Measurements from ENCODE around the gene CATSPER3. TPM values are rescaled to one million over a fixed set of nuclear protein-coding genes. Genes with fewer than 3 reads are reported as not detected.

The CATSPER3 gene
- total and polyA plus RNA-seq, 2 donors (not counting 1 experiment from before 2014, with no cell fraction given) = 0.12 to 0.17 TPM

DNA sequence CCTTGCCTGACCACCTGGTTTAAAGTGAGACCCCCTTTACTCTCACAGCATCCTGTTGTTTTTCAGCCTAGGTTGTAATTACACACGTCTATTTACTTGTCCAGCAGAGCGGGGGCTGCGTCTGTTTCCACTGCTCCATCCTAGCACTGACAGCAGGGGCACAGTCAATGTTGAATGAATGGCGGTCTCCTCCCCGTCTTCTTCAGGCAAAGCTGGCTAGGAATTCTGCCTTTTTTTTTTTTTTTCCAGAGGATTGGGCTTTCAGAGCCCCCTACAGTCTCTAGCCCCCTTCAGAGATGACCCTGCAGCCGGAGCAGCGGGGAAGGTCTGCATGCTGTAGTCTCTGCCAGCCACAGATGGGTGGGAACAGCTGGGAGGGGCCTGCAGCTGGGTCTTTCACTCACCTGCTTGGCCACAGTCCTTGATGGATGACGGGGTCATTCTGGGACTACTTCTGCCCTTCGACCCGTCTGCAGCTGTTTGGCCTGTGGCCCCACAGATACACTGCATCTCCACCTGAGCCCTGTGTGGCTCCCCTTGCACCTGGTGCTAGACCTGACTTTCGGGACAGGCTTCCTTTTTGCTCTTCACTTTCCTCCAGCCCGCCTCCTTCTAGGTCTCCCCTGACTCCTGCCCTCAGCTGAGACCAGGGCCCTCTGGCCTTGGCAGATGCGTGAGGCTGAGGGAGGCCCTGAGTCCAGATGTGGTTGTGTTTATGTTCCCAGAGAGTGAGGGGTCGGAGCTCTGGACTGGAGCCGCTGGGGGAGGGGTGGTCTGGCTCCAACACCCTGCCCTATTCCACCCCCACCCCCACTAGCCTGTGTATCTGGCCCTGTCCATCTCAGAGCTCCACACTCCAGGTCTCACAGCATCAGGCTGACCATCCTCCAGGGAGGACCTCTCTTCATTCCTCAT, 58.3 kb downstream of the CATSPER3 start:
- Histone ChIP-seq H3K9ac (ENCODE audit: insufficient read depth, low read length) (no peak overlapping the region), H3K4me3 (replicated peaks in 1 of 4; ENCODE audit: control extremely low read depth in 1 of 4, insufficient read depth in 1 of 4, low read depth in 3 of 4, low read length in 4 of 4) (no peak overlapping the region), H3K4me2 (ENCODE audit: extremely low read depth, insufficient read depth, low read length) (no peak overlapping the region), H3K9me3 (ENCODE audit: control insufficient read depth, insufficient read depth, low read depth, low read length) (no peaks in the 10 kb centered on the region), H3K36me3 (ENCODE audit: control insufficient read depth, insufficient read depth, low read length) (no peaks in the 10 kb centered on the region), H3K27ac (ENCODE audit: insufficient read depth, low read length) (no peak overlapping the region), H3K4me1 (ENCODE audit: control insufficient read depth, extremely low read depth, insufficient read depth, low read length) (no peaks in the 10 kb centered on the region), H3K27me3 (ENCODE audit: control insufficient read depth, insufficient read depth, low read length) (peaks cover 29% of the 10 kb centered on the region), H4K20me1 (ENCODE audit: control insufficient read depth, extremely low read depth, insufficient read depth, low read length) (no peaks in the 10 kb centered on the region), H2AFZ (ENCODE audit: low read length) (no peak overlapping the region), H3K79me2 (ENCODE audit: control insufficient read depth, insufficient read depth, low read length) (no peaks in the 10 kb centered on the region)
- TF ChIP-seq, protein P1, sequence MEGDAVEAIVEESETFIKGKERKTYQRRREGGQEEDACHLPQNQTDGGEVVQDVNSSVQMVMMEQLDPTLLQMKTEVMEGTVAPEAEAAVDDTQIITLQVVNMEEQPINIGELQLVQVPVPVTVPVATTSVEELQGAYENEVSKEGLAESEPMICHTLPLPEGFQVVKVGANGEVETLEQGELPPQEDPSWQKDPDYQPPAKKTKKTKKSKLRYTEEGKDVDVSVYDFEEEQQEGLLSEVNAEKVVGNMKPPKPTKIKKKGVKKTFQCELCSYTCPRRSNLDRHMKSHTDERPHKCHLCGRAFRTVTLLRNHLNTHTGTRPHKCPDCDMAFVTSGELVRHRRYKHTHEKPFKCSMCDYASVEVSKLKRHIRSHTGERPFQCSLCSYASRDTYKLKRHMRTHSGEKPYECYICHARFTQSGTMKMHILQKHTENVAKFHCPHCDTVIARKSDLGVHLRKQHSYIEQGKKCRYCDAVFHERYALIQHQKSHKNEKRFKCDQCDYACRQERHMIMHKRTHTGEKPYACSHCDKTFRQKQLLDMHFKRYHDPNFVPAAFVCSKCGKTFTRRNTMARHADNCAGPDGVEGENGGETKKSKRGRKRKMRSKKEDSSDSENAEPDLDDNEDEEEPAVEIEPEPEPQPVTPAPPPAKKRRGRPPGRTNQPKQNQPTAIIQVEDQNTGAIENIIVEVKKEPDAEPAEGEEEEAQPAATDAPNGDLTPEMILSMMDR (conservative IDR thresholded peaks at IDR 0.05 in 1 of 2, IDR thresholded peaks at IDR 0.05 in 1 of 2; ENCODE audit: low read depth in 1 of 2, low read length in 2 of 2) = no peak
- no peak for TF ChIP-seq EZH2 (IDR thresholded peaks at IDR 0.05; ENCODE audit: low read length, missing control alignments)
- no peak for DNase-seq (ENCODE audit: low read depth in 2 of 2)

DNA sequence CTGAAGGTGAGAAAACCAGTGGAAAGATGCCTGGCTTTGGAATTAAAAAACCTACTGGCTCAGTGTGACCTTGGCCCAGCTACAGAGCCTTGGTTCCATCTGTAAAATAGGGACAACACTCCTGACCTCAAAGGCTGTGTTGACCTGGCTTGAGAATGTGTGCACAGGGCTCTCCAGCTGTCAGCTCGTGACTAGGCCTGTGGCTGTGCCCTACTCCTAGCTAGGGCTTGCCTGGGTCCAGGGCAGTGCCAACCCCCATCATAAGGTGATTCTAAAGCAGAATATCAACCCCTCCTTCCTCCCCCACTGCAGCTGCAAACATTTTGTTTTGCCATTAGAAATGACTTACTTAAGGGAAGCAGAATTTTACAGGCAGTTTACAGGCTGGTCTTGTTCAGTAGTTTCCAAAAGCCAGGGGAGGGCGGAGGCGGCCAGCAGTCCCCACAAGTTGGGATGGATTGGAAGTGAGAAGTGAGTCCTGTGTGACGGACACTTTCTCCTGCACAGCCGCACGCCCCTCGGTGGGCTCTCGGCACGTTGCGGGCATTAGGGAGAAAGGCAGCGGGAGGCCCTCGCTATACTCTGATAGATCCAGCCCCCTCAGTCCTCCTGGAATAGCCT, 59.0 kb downstream of the CATSPER3 start:
- H3K4me3 ChIP-seq (replicated peaks in 1 of 4; ENCODE audit: control extremely low read depth in 1 of 4, insufficient read depth in 1 of 4, low read depth in 3 of 4, low read length in 4 of 4) = no peak overlapping the region
- DNase-seq (ENCODE audit: low read depth in 2 of 2) = no peak
- no peaks in the 10 kb centered on the region for H3K36me3 ChIP-seq (ENCODE audit: control insufficient read depth, insufficient read depth, low read length)
- H4K20me1 ChIP-seq (ENCODE audit: control insufficient read depth, extremely low read depth, insufficient read depth, low read length) = no peaks in the 10 kb centered on the region
- no peak overlapping the region for H3K27ac ChIP-seq (ENCODE audit: insufficient read depth, low read length)
- no peaks in the 10 kb centered on the region for H3K4me1 ChIP-seq (ENCODE audit: control insufficient read depth, extremely low read depth, insufficient read depth, low read length)
- H3K9me3 ChIP-seq (ENCODE audit: control insufficient read depth, insufficient read depth, low read depth, low read length) = no peaks in the 10 kb centered on the region
- H3K27me3 ChIP-seq (ENCODE audit: control insufficient read depth, insufficient read depth, low read length) = peaks cover 35% of the 10 kb centered on the region
- no peak overlapping the region for H3K4me2 ChIP-seq (ENCODE audit: extremely low read depth, insufficient read depth, low read length)
- no peak for TF ChIP-seq EZH2 (IDR thresholded peaks at IDR 0.05; ENCODE audit: low read length, missing control alignments)
- TF ChIP-seq, protein P1 (conservative IDR thresholded peaks at IDR 0.05 in 1 of 2, IDR thresholded peaks at IDR 0.05 in 1 of 2; ENCODE audit: low read depth in 1 of 2, low read length in 2 of 2) = no peak
- H3K79me2 ChIP-seq (ENCODE audit: control insufficient read depth, insufficient read depth, low read length) = no peaks in the 10 kb centered on the region
- no peak overlapping the region for H3K9ac ChIP-seq (ENCODE audit: insufficient read depth, low read length)
- H2AFZ ChIP-seq (ENCODE audit: low read length) = no peak overlapping the region

DNA sequence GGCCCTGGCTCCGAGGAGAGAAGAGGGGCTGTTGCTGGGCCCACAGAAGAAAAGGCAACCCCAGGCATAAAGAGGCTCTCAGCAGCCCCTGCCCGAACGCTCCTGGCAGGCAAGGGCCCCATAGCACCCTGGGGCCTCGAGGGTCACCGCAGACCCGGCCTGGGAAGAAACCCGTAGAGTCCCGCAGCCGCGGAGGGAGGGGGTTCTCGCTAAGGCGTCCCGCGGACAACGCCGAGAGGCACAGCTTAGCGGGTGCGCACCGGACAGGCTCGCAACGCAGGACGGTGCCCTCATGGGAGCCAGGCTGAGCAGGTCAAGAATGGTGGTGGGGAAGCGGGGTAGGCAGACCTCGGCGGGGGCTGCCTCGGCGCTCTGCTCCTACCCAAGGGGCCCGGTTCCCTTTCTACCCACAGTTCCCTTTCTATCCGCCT, 59.6 kb downstream of the CATSPER3 start:
- H3K9me3 ChIP-seq (ENCODE audit: control insufficient read depth, insufficient read depth, low read depth, low read length) = no peaks in the 10 kb centered on the region
- no peaks in the 10 kb centered on the region for H3K4me1 ChIP-seq (ENCODE audit: control insufficient read depth, extremely low read depth, insufficient read depth, low read length)
- no peaks in the 10 kb centered on the region for H3K36me3 ChIP-seq (ENCODE audit: control insufficient read depth, insufficient read depth, low read length)
- no peaks in the 10 kb centered on the region for H4K20me1 ChIP-seq (ENCODE audit: control insufficient read depth, extremely low read depth, insufficient read depth, low read length)
- H3K27me3 ChIP-seq (ENCODE audit: control insufficient read depth, insufficient read depth, low read length) = peaks cover 39% of the 10 kb centered on the region
- H3K4me2 ChIP-seq (ENCODE audit: extremely low read depth, insufficient read depth, low read length) = no peak overlapping the region
- no peak overlapping the region for H2AFZ ChIP-seq (ENCODE audit: low read length)
- no peak overlapping the region for H3K9ac ChIP-seq (ENCODE audit: insufficient read depth, low read length)
- H3K27ac ChIP-seq (ENCODE audit: insufficient read depth, low read length) = no peak overlapping the region
- H3K4me3 ChIP-seq (replicated peaks in 1 of 4; ENCODE audit: control extremely low read depth in 1 of 4, insufficient read depth in 1 of 4, low read depth in 3 of 4, low read length in 4 of 4) = no peak overlapping the region
- H3K79me2 ChIP-seq (ENCODE audit: control insufficient read depth, insufficient read depth, low read length) = no peaks in the 10 kb centered on the region
- DNase-seq (ENCODE audit: low read depth in 2 of 2) = no peak
- TF ChIP-seq, protein P1 (conservative IDR thresholded peaks at IDR 0.05 in 1 of 2, IDR thresholded peaks at IDR 0.05 in 1 of 2; ENCODE audit: low read depth in 1 of 2, low read length in 2 of 2) = no peak
- no peak for TF ChIP-seq EZH2 (IDR thresholded peaks at IDR 0.05; ENCODE audit: low read length, missing control alignments)

Measured in fibroblast of lung (primary cell).